DOHH2 (cell line): ENCODE measurements around the gene WWOX.

Source experiments
- CTCF ChIP-seq: fragments of 200-600 bp; sonication (generic); IDR thresholded peaks from one replicate; pipeline ENCODE4 v1.5.1; 2014; ENCODE audit warnings: antibody characterized with exemption, mild to moderate bottlenecking, low read depth, low read length; ENCODE audit not compliant: poor library complexity, severe bottlenecking
- EZH2phosphoT487 ChIP-seq: fragments of 200-600 bp; sonication (generic); IDR thresholded peaks from 2 replicates; pipeline ENCODE4 v1.6.1; 2017; ENCODE audit warnings: borderline replicate concordance, mild to moderate bottlenecking, antibody characterized with exemption, low read length, moderate library complexity, mixed read lengths

- TF ChIP-seq CTCF (no peak), EZH2phosphoT487 (no peak)
Observed at GRCh38 chr16:78050734-78051400, 48.6 kb upstream of the WWOX start.
